Sigmoid colon (tissue), 4 donors: ENCODE measurements around the gene HPCAL1.

Experiments used
- EP300 ChIP-seq, 4 donors: sonication (generic); formaldehyde crosslinking; IDR thresholded peaks; one replicate each; pipeline ENCODE4 v1.6.1; 2017; ENCODE audit warnings: antibody characterized with exemption in 4 of 4
- POLR2A ChIP-seq, 2 donors: fragments of 450-650 bp; IDR thresholded peaks; one replicate each; pipeline ENCODE4 v1.6.1; 2016; ENCODE audit warnings: antibody characterized with exemption in 2 of 2, mild to moderate bottlenecking in 2 of 2, moderate library complexity in 2 of 2
- POLR2AphosphoS5 ChIP-seq, 4 donors: sonication (generic); formaldehyde crosslinking; IDR thresholded peaks; one replicate each; pipeline ENCODE4 v1.6.1; 2017; ENCODE audit warnings: antibody characterized with exemption in 4 of 4
- TF ChIP-seq, protein P1 (sequence below), 4 experiments: fragments of 450-650 bp in 3 of 4; fragments of 200-600 bp in 1 of 4; IDR thresholded peaks; one replicate each; pipeline ENCODE4 v1.5.1; 2016 to 2019; ENCODE audit warnings: antibody characterized with exemption in 4 of 4, mild to moderate bottlenecking in 3 of 4, moderate library complexity in 2 of 4

GRCh38 chr2:10362096-10362897 is 59.6 kb downstream of the HPCAL1 start:
- TF ChIP-seq, protein P1, sequence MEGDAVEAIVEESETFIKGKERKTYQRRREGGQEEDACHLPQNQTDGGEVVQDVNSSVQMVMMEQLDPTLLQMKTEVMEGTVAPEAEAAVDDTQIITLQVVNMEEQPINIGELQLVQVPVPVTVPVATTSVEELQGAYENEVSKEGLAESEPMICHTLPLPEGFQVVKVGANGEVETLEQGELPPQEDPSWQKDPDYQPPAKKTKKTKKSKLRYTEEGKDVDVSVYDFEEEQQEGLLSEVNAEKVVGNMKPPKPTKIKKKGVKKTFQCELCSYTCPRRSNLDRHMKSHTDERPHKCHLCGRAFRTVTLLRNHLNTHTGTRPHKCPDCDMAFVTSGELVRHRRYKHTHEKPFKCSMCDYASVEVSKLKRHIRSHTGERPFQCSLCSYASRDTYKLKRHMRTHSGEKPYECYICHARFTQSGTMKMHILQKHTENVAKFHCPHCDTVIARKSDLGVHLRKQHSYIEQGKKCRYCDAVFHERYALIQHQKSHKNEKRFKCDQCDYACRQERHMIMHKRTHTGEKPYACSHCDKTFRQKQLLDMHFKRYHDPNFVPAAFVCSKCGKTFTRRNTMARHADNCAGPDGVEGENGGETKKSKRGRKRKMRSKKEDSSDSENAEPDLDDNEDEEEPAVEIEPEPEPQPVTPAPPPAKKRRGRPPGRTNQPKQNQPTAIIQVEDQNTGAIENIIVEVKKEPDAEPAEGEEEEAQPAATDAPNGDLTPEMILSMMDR (IDR thresholded peaks at IDR 0.05) = no peak
- TF ChIP-seq POLR2A (IDR thresholded peaks at IDR 0.05) (no peak), POLR2AphosphoS5 (IDR thresholded peaks at IDR 0.05) (no peak), EP300 (IDR thresholded peaks at IDR 0.05) (no peak)
